IMR-90 (cell line): ENCODE measurements around the gene GPR158. TPM values are rescaled to one million over a fixed set of nuclear protein-coding genes. Genes with fewer than 3 reads are reported as not detected.

ENCODE experiments used
- ATAC-seq: fragments of 200-7000 bp; cut with Tn5 transposase; 2 replicates; pipeline ENCODE4 v1.9.1; 2020; ENCODE audit warnings: low read depth, mild to moderate bottlenecking, moderate library complexity
- BruUV-seq: library from RNA; stranded (reverse); fragments of 400-500 nt; replicated peaks from 2 replicates; lab custom pipeline; 2021; lab: Mats Ljungman, UMichigan
- CTCF ChIA-PET: fragments of 300-600 bp; formaldehyde crosslinking; extraction: SDS; loops from one replicate; lab custom pipeline; 2021; ENCODE audit warnings: antibody characterized with exemption; lab: Yijun Ruan, JAX
- POLR2A ChIA-PET: fragments of 300-600 bp; sonication (Branson Sonifier 250); formaldehyde crosslinking; loops from one replicate; lab custom pipeline; 2022; ENCODE audit warnings: antibody characterized with exemption; ENCODE audit not compliant: unreplicated experiment; lab: Charles Lee
- DNase-seq: peaks from one replicate; pipeline ENCODE4 v3.0.0; 2013
- H2AFZ ChIP-seq: replicated peaks from 2 replicates; pipeline ENCODE3; 2013; ENCODE audit warnings: low read length, mild to moderate bottlenecking; ENCODE audit not compliant: poor library complexity
- H2AK5ac ChIP-seq: 2 replicates; pipeline ENCODE4 v1.6.1; 2013; ENCODE audit warnings: low read depth, low read length, inconsistent platforms
- H2AK9ac ChIP-seq: replicated peaks from 2 replicates; pipeline ENCODE3; 2013; ENCODE audit warnings: mild to moderate bottlenecking, low read depth, low read length, moderate library complexity; ENCODE audit not compliant: poor library complexity
- H2BK120ac ChIP-seq: 2 replicates; pipeline ENCODE4 v1.6.1; 2013; ENCODE audit warnings: low read depth, low read length, inconsistent platforms
- H2BK15ac ChIP-seq: 3 replicates; pipeline ENCODE4 v1.6.1; 2013; ENCODE audit warnings: low read depth, low read length, inconsistent platforms
- H2BK20ac ChIP-seq: 2 replicates; pipeline ENCODE4 v1.6.1; 2013; ENCODE audit warnings: low read depth, mild to moderate bottlenecking, inconsistent platforms, low read length, moderate library complexity
- H2BK5ac ChIP-seq: 2 replicates; pipeline ENCODE4 v1.6.1; 2013; ENCODE audit warnings: mild to moderate bottlenecking, low read depth, low read length, inconsistent platforms; ENCODE audit not compliant: poor library complexity, severe bottlenecking
- H3K14ac ChIP-seq: replicated peaks from 2 replicates; pipeline ENCODE4 v1.6.1; 2013; ENCODE audit warnings: low read depth, low read length, inconsistent platforms
- H3K18ac ChIP-seq: 2 replicates; pipeline ENCODE4 v1.6.1; 2013; ENCODE audit warnings: low read depth, low read length, control low read depth
- H3K23ac ChIP-seq: 2 replicates; pipeline ENCODE4 v1.6.1; 2013; ENCODE audit warnings: low read depth, low read length, inconsistent platforms
- H3K27ac ChIP-seq: 2 replicates; pipeline ENCODE4 v1.5.1; 2013; ENCODE audit warnings: mild to moderate bottlenecking, control low read depth, low read length; ENCODE audit not compliant: insufficient read depth
- H3K27me3 ChIP-seq: 2 replicates; pipeline ENCODE4 v1.6.1; 2013; ENCODE audit warnings: low read length; ENCODE audit not compliant: control insufficient read depth, insufficient read depth
- H3K36me3 ChIP-seq: 2 replicates; pipeline ENCODE4 v1.6.1; 2013; ENCODE audit warnings: low read length, mixed read lengths; ENCODE audit not compliant: control insufficient read depth, insufficient read depth
- H3K4ac ChIP-seq: 2 replicates; pipeline ENCODE4 v1.6.1; 2013; ENCODE audit warnings: low read depth, low read length, inconsistent platforms
- H3K4me1 ChIP-seq: 2 replicates; pipeline ENCODE4 v1.6.1; 2013; ENCODE audit warnings: low read length, mixed read lengths; ENCODE audit not compliant: control insufficient read depth, insufficient read depth
- H3K4me2 ChIP-seq: 2 replicates; pipeline ENCODE4 v1.6.1; 2013; ENCODE audit warnings: low read depth, mild to moderate bottlenecking, control low read depth, low read length, moderate library complexity
- H3K4me3 ChIP-seq: 2 replicates; pipeline ENCODE4 v1.5.1; 2013; ENCODE audit warnings: low read depth, mild to moderate bottlenecking, control low read depth, low read length, moderate library complexity; ENCODE audit not compliant: insufficient read depth
- H3K56ac ChIP-seq: 2 replicates; pipeline ENCODE4 v1.6.1; 2013; ENCODE audit warnings: low read length, inconsistent platforms; ENCODE audit not compliant: insufficient read depth; ENCODE audit errors: extremely low read depth
- H3K79me1 ChIP-seq, 2 experiments: 2 replicates each; pipeline ENCODE4 v1.6.1; 2013; ENCODE audit warnings: low read length in 2 of 2, inconsistent platforms in 1 of 2, low read depth in 1 of 2
- H3K9ac ChIP-seq: 2 replicates; pipeline ENCODE4 v1.6.1; 2013; ENCODE audit warnings: low read depth, low read length, control low read depth
- H3K9me1 ChIP-seq: 2 replicates; pipeline ENCODE4 v1.6.1; 2013; ENCODE audit warnings: low read length, inconsistent platforms; ENCODE audit not compliant: insufficient read depth
- H3K9me3 ChIP-seq: 2 replicates; pipeline ENCODE4 v1.6.1; 2013; ENCODE audit warnings: low read length; ENCODE audit not compliant: control insufficient read depth, insufficient read depth
- H4K20me1 ChIP-seq: 2 replicates; pipeline ENCODE4 v1.6.1; 2013; ENCODE audit warnings: low read length, inconsistent platforms; ENCODE audit not compliant: insufficient read depth
- H4K5ac ChIP-seq: 2 replicates; pipeline ENCODE4 v1.6.1; 2013; ENCODE audit warnings: mild to moderate bottlenecking, low read depth, low read length, control low read depth
- H4K8ac ChIP-seq, 2 experiments: 2 replicates each; pipeline ENCODE4 v1.6.1; 2013; ENCODE audit warnings: low read depth in 2 of 2, low read length in 2 of 2, control low read depth in 1 of 2, inconsistent platforms in 1 of 2
- H4K91ac ChIP-seq: 2 replicates; pipeline ENCODE4 v1.6.1; 2013; ENCODE audit warnings: low read depth, low read length, inconsistent platforms; ENCODE audit not compliant: insufficient read depth
- BHLHE40 ChIP-seq: fragments of 150-350 bp; IDR thresholded peaks from 2 replicates; pipeline ENCODE4 v1.6.1; 2016; ENCODE audit warnings: mild to moderate bottlenecking, low read depth, low read length
- CEBPB ChIP-seq: IDR thresholded peaks from 2 replicates; pipeline ENCODE4 v1.6.1; 2012; ENCODE audit warnings: low read depth, low read length, improper control_type of control experiment
- CHD1 ChIP-seq: IDR thresholded peaks from 2 replicates; pipeline ENCODE4 v1.6.1; 2012; ENCODE audit warnings: low read depth, low read length, improper control_type of control experiment
- FOS ChIP-seq: fragments of 150-350 bp; IDR thresholded peaks from 2 replicates; pipeline ENCODE4 v1.6.1; 2016; ENCODE audit warnings: low read depth, low read length
- MAFK ChIP-seq: IDR thresholded peaks from 2 replicates; pipeline ENCODE4 v1.6.1; 2012; ENCODE audit warnings: low read depth, low read length, improper control_type of control experiment
- MAZ ChIP-seq: IDR thresholded peaks from 2 replicates; pipeline ENCODE4 v1.6.1; 2012; ENCODE audit warnings: low read depth, mild to moderate bottlenecking, low read length, improper control_type of control experiment, moderate library complexity, borderline replicate concordance
- POLR2A ChIP-seq: IDR thresholded peaks from 2 replicates; pipeline ENCODE4 v1.6.1; 2012; ENCODE audit warnings: mild to moderate bottlenecking, low read depth, low read length
- RCOR1 ChIP-seq: IDR thresholded peaks from 2 replicates; pipeline ENCODE4 v1.6.1; 2012; ENCODE audit warnings: mild to moderate bottlenecking, low read length, improper control_type of control experiment; ENCODE audit not compliant: insufficient replicate concordance
- RFX5 ChIP-seq: IDR thresholded peaks from 2 replicates; pipeline ENCODE4 v1.8.0; 2012; ENCODE audit warnings: low read depth, mild to moderate bottlenecking, low read length, moderate library complexity
- SMC3 ChIP-seq: fragments of 150-350 bp; IDR thresholded peaks from 2 replicates; pipeline ENCODE4 v1.6.1; 2016; ENCODE audit warnings: low read depth, mild to moderate bottlenecking, antibody characterized with exemption, low read length, moderate library complexity
- dilution Hi-C: fragments of 300-500 bp; cut with HindIII; formaldehyde crosslinking; loops from one replicate; pipeline ENCODE4 v1.14.3; 2018; ENCODE audit warnings: low sequenced_read_pairs; ENCODE audit not compliant: unreplicated experiment
- in situ Hi-C: fragments of 300-500 bp; cut with MboI; formaldehyde crosslinking; loops from 3 replicates; pipeline ENCODE4 v1.14.3; 2019; ENCODE audit warnings: low sequenced_read_pairs, inconsistent platforms, mixed read lengths
- intact Hi-C: fragments of 100-400 bp; cut with micrococcal nuclease; formaldehyde crosslinking; loops from 2 replicates; pipeline ENCODE4 v1.10.0; 2022
- polyA plus RNA-seq, 3 experiments: library from polyadenylated mRNA; depleted of rRNA; stranded (reverse); fragments of >200 nt; gene quantifications; 2 replicates each; pipeline ENCODE4 v1.2.3, GENCODE V29; 2012; ENCODE audit warnings: low replicate concordance in 1 of 3
- total RNA-seq: library from RNA; depleted of rRNA; stranded (reverse); fragments of >200 nt; gene quantifications from 2 replicates; pipeline ENCODE4 v1.2.3, GENCODE V29; 2012
- TF ChIP-seq, protein P1 (sequence below): fragments of 150-350 bp; IDR thresholded peaks from 2 replicates; pipeline ENCODE4 v1.6.1; 2017; ENCODE audit warnings: mild to moderate bottlenecking, antibody characterized with exemption, low read length, low read depth
- TF ChIP-seq, protein P2 (sequence below): fragments of 150-350 bp; IDR thresholded peaks from 2 replicates; pipeline ENCODE4 v1.6.1; 2016; ENCODE audit warnings: low read depth, mild to moderate bottlenecking, low read length, moderate library complexity, borderline replicate concordance
- TF ChIP-seq, protein P3 (sequence below): conservative IDR thresholded peaks from 2 replicates; pipeline ENCODE4 v1.5.1; 2012; ENCODE audit warnings: mild to moderate bottlenecking, low read depth, low read length, improper control_type of control experiment

The GPR158 gene
- total and polyA plus RNA-seq, 2 of the 4 experiments (the other 2 are of a cell fraction): not detected

DNA sequence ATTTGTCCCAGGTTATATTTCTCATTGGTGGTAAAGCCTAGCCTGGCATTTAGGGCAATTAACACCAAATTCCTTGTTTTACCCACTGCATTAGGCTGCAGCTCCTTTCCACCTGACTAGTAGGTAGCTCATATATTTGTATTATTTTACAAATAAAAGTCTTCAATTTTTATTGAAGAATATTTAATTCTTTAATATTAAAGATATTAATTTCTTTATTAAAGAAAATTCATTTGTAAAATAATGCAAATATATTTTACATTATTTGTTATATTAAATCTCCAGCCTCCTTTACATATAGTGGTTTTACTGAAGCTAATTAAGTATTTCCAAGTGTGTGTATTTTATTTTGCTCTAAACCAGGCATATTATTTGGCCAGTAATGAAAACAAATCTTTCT is 361.2 kb downstream of the GPR158 start:
- Histone ChIP-seq H3K18ac (no peak overlapping the region), H3K79me1 (no peaks in the 10 kb centered on the region), H3K4me3 (no peak overlapping the region), H2BK20ac (no peak overlapping the region), H2AFZ (no peak overlapping the region), H4K91ac (no peak overlapping the region), H3K27ac (no peak overlapping the region), H3K56ac (no peak overlapping the region), H2AK5ac (no peak overlapping the region), H3K4me1 (no peaks in the 10 kb centered on the region), H2BK5ac (no peak overlapping the region), H3K4me2 (no peak overlapping the region), H3K9me3 (peaks cover 8% of the 10 kb centered on the region), H3K9me1 (no peaks in the 10 kb centered on the region), H2BK120ac (no peak overlapping the region), H4K20me1 (no peaks in the 10 kb centered on the region), H2AK9ac (no peak overlapping the region), H3K27me3 (no peaks in the 10 kb centered on the region), H4K8ac (no peak overlapping the region), H3K36me3 (no peaks in the 10 kb centered on the region), H3K9ac (no peak overlapping the region), H3K4ac (no peak overlapping the region), H4K5ac (no peak overlapping the region), H3K23ac (no peak overlapping the region), H3K14ac (no peak overlapping the region), H2BK15ac (no peak overlapping the region)
- ATAC-seq: no peak
- intact Hi-C loops (no loop called here), in situ Hi-C loops (no loop called here), dilution Hi-C loops (no loop called here)
- TF ChIP-seq MAFK (no peak), BHLHE40 (no peak), CHD1 (no peak), POLR2A (no peak), RFX5 (no peak), SMC3 (no peak), RCOR1 (no peak), CEBPB (no peak), FOS (no peak), MAZ (no peak)
- TF ChIP-seq, protein P1, sequence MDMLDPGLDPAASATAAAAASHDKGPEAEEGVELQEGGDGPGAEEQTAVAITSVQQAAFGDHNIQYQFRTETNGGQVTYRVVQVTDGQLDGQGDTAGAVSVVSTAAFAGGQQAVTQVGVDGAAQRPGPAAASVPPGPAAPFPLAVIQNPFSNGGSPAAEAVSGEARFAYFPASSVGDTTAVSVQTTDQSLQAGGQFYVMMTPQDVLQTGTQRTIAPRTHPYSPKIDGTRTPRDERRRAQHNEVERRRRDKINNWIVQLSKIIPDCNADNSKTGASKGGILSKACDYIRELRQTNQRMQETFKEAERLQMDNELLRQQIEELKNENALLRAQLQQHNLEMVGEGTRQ: no peak
- TF ChIP-seq, protein P2, sequence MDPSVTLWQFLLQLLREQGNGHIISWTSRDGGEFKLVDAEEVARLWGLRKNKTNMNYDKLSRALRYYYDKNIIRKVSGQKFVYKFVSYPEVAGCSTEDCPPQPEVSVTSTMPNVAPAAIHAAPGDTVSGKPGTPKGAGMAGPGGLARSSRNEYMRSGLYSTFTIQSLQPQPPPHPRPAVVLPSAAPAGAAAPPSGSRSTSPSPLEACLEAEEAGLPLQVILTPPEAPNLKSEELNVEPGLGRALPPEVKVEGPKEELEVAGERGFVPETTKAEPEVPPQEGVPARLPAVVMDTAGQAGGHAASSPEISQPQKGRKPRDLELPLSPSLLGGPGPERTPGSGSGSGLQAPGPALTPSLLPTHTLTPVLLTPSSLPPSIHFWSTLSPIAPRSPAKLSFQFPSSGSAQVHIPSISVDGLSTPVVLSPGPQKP: no peak
- TF ChIP-seq, protein P3, sequence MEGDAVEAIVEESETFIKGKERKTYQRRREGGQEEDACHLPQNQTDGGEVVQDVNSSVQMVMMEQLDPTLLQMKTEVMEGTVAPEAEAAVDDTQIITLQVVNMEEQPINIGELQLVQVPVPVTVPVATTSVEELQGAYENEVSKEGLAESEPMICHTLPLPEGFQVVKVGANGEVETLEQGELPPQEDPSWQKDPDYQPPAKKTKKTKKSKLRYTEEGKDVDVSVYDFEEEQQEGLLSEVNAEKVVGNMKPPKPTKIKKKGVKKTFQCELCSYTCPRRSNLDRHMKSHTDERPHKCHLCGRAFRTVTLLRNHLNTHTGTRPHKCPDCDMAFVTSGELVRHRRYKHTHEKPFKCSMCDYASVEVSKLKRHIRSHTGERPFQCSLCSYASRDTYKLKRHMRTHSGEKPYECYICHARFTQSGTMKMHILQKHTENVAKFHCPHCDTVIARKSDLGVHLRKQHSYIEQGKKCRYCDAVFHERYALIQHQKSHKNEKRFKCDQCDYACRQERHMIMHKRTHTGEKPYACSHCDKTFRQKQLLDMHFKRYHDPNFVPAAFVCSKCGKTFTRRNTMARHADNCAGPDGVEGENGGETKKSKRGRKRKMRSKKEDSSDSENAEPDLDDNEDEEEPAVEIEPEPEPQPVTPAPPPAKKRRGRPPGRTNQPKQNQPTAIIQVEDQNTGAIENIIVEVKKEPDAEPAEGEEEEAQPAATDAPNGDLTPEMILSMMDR: no peak
- DNase-seq: no peak
- POLR2A ChIA-PET: no interaction called here
- BruUV-seq: no TSS peak
- CTCF ChIA-PET: no interaction called here
